Measurements from ENCODE around the gene TBC1D1.

TBC1D1 gene

GRCh38 chr4:38045289-38045988 is 154.6 kb downstream of the TBC1D1 start:
- no peak for TF ChIP-seq Cebpa-rat (IDR thresholded peaks at IDR 0.05)
- H3K27ac ChIP-seq = no peak overlapping the region
- peaks cover 85 to 100% (median 96%) of the 10 kb centered on the region in 11 experiments for H3K36me3 ChIP-seq

GRCh38 chr4:38046727-38047489 is 156.0 kb downstream of the TBC1D1 start:
- peaks cover 0 to 6% (median 0%) of the 10 kb centered on the region in 11 experiments; a peak in 2 of 22 replicates for H4K20me1 ChIP-seq
- H3K4me2 ChIP-seq = no peak overlapping the region

More at GRCh38 chr4:38045289-38045988, 154.6 kb downstream of the TBC1D1 start:
- H3K4me1 ChIP-seq = peaks cover 0 to 10% (median 4%) of the 10 kb centered on the region in 10 experiments; a peak in 9 of 20 replicates
- H3K27me3 ChIP-seq = no peaks in the 10 kb centered on the region
- H3K4me3 ChIP-seq = no peak overlapping the region
- no peak overlapping the region for H3K9ac ChIP-seq
- H3K4me2 ChIP-seq = no peak overlapping the region
- peaks cover 0 to 4% (median 0%) of the 10 kb centered on the region in 11 experiments; a peak in 1 of 22 replicates for H4K20me1 ChIP-seq
- no peaks in the 10 kb centered on the region for H3K9me3 ChIP-seq (replicated peaks in 1 of 11)

GRCh38 chr4:38049545-38050170 is 158.8 kb downstream of the TBC1D1 start:
- no peak overlapping the region for H3K27ac ChIP-seq
- peaks cover under 1 to 12% (median 5%) of the 10 kb centered on the region in 10 experiments; a peak in 15 of 20 replicates for H3K4me1 ChIP-seq
- peaks cover 76 to 100% (median 95%) of the 10 kb centered on the region in 11 experiments for H3K36me3 ChIP-seq
- H4K20me1 ChIP-seq = peaks cover 0 to 6% (median 0%) of the 10 kb centered on the region in 11 experiments; a peak in 2 of 22 replicates
- peak overlapping the region in 4 of 11 experiments; percentile 1 to 20 (median 10); a peak in 2 of 22 replicates for H3K4me2 ChIP-seq
- no peaks in the 10 kb centered on the region for H3K9me3 ChIP-seq (replicated peaks in 1 of 11)
- no peak for TF ChIP-seq Cebpa-rat (IDR thresholded peaks at IDR 0.05)
- H3K27me3 ChIP-seq = no peaks in the 10 kb centered on the region
- no peak overlapping the region for H3K4me3 ChIP-seq
- no peak overlapping the region for H3K9ac ChIP-seq

More at GRCh38 chr4:38046727-38047489, 156.0 kb downstream of the TBC1D1 start:
- Histone ChIP-seq H3K4me3 (no peak overlapping the region), H3K9me3 (replicated peaks in 1 of 11) (no peaks in the 10 kb centered on the region), H3K4me1 (peaks cover 0 to 10% (median 4%) of the 10 kb centered on the region in 10 experiments; a peak in 9 of 20 replicates), H3K9ac (no peak overlapping the region), H3K27ac (no peak overlapping the region), H3K27me3 (no peaks in the 10 kb centered on the region), H3K36me3 (peaks cover 86 to 100% (median 94%) of the 10 kb centered on the region in 11 experiments)
- TF ChIP-seq Cebpa-rat (IDR thresholded peaks at IDR 0.05) = no peak

- Histone ChIP-seq H4K20me1 (peaks cover 0 to 6% (median 0%) of the 10 kb centered on the region in 11 experiments; a peak in 3 of 22 replicates), H3K4me1 (peaks cover 11 to 23% (median 16%) of the 10 kb centered on the region in 10 experiments), H3K27me3 (no peaks in the 10 kb centered on the region), H3K9me3 (replicated peaks in 1 of 11) (no peaks in the 10 kb centered on the region), H3K36me3 (peaks cover 74 to 100% (median 92%) of the 10 kb centered on the region in 11 experiments), H3K4me3 (no peak overlapping the region), H3K9ac (no peak overlapping the region), H3K4me2 (no peak overlapping the region), H3K27ac (no peak overlapping the region)
- TF ChIP-seq Cebpa-rat (IDR thresholded peaks at IDR 0.05) = no peak
Measured at GRCh38 chr4:38050560-38051350, 159.9 kb downstream of the TBC1D1 start.

GRCh38 chr4:38055566-38055965 is 164.7 kb downstream of the TBC1D1 start:
- Histone ChIP-seq H4K20me1 (peaks cover 0 to 26% (median 5%) of the 10 kb centered on the region in 11 experiments; a peak in 7 of 22 replicates), H3K9me3 (replicated peaks in 1 of 11) (peaks cover 0 to 3% (median 0%) of the 10 kb centered on the region in 11 experiments; a peak in 1 of 22 replicates), H3K36me3 (peaks cover 51 to 99% (median 79%) of the 10 kb centered on the region in 11 experiments), H3K27ac (peak overlapping the region in 10 of 11 experiments; percentile 23 to 68 (median 58); a peak in 20 of 22 replicates), H3K27me3 (no peaks in the 10 kb centered on the region), H3K9ac (peak overlapping the region in 10 of 11 experiments; percentile 0 to 54 (median 44); a peak in 15 of 22 replicates), H3K4me3 (no peak overlapping the region), H3K4me1 (peaks cover 30 to 48% (median 44%) of the 10 kb centered on the region in 10 experiments), H3K4me2 (peak overlapping the region; percentile 49 to 88 (median 69))
- TF ChIP-seq Cebpa-rat (IDR thresholded peaks at IDR 0.05) = no peak

GRCh38 chr4:38056011-38056685 is 165.3 kb downstream of the TBC1D1 start:
- Histone ChIP-seq H3K4me2 (peak overlapping the region; percentile 49 to 88 (median 69)), H3K4me3 (no peak overlapping the region), H3K27me3 (no peaks in the 10 kb centered on the region), H3K4me1 (peaks cover 34 to 54% (median 50%) of the 10 kb centered on the region in 10 experiments), H3K36me3 (peaks cover 48 to 99% (median 79%) of the 10 kb centered on the region in 11 experiments), H4K20me1 (peaks cover 0 to 26% (median 5%) of the 10 kb centered on the region in 11 experiments; a peak in 7 of 22 replicates), H3K9me3 (replicated peaks in 1 of 11) (peaks cover 0 to 3% (median 0%) of the 10 kb centered on the region in 11 experiments; a peak in 1 of 22 replicates), H3K27ac (peak overlapping the region in 10 of 11 experiments; percentile 23 to 68 (median 58); a peak in 19 of 22 replicates), H3K9ac (peak overlapping the region in 9 of 11 experiments; percentile 0 to 54 (median 44); a peak in 15 of 22 replicates)
- no peak for TF ChIP-seq Cebpa-rat (IDR thresholded peaks at IDR 0.05)

GRCh38 chr4:38058151-38058550 is 167.3 kb downstream of the TBC1D1 start:
- peak overlapping the region; percentile 43 to 88 (median 66) for H3K4me2 ChIP-seq
- peak overlapping the region in 4 of 11 experiments; percentile 6 to 34 (median 24); a peak in 7 of 22 replicates for H3K9ac ChIP-seq
- H3K4me3 ChIP-seq = no peak overlapping the region
- H3K27ac ChIP-seq = peak overlapping the region in 6 of 11 experiments; percentile 20 to 64 (median 54); a peak in 12 of 22 replicates
- H3K4me1 ChIP-seq = peaks cover 39 to 63% (median 56%) of the 10 kb centered on the region in 10 experiments
- peak in 2 of 11 experiments; percentile 13 to 30; a peak in 2 of 22 replicates for TF ChIP-seq Cebpa-rat (IDR thresholded peaks at IDR 0.05)
- peaks cover 35 to 80% (median 67%) of the 10 kb centered on the region in 11 experiments for H3K36me3 ChIP-seq
- no peaks in the 10 kb centered on the region for H3K27me3 ChIP-seq
- H3K9me3 ChIP-seq (replicated peaks in 1 of 11) = peaks cover 0 to 3% (median 0%) of the 10 kb centered on the region in 11 experiments; a peak in 1 of 22 replicates
- peaks cover 0 to 26% (median 5%) of the 10 kb centered on the region in 11 experiments; a peak in 6 of 22 replicates for H4K20me1 ChIP-seq
